ENCODE data around the gene RHEB.

- TF ChIP-seq POLR2A (IDR thresholded peaks at IDR 0.05) (no peak), CTCF (IDR thresholded peaks at IDR 0.05) (no peak)
Measured at GRCh38 chr7:151512353-151512752, 7.3 kb downstream of the RHEB start.

Data from esophagus squamous epithelium (tissue), 4 donors.